HepG2 (cell line): Measurements from ENCODE around the gene BIN1. TPM values are rescaled to one million over a fixed set of nuclear protein-coding genes. Genes with fewer than 3 reads are reported as not detected.

ENCODE experiments used
- ATAC-seq: fragments of 200-7000 bp; cut with Tn5 transposase; 3 replicates; pipeline ENCODE4 v1.9.1; 2020; ENCODE audit warnings: mild to moderate bottlenecking, moderate library complexity
- BruUV-seq: library from RNA; stranded (reverse); fragments of 400-500 nt; replicated peaks from 2 replicates; lab custom pipeline; 2021; lab: Mats Ljungman, UMichigan
- CTCF ChIA-PET: fragments of 300-600 bp; formaldehyde crosslinking; extraction: SDS; loops from one replicate; lab custom pipeline; 2021; ENCODE audit warnings: low total read pairs, inconsistent platforms, low intra/inter-chr PET ratio; lab: Yijun Ruan, JAX
- POLR2A ChIA-PET: fragments of 350-600 bp; sonication (Branson Sonifier 250); formaldehyde crosslinking; loops from one replicate; lab custom pipeline; 2020; ENCODE audit warnings: antibody characterized with exemption, inconsistent platforms; lab: Yijun Ruan, JAX
- DNase-seq: peaks from one replicate; pipeline ENCODE4 v3.0.0-alpha.2; 2015; ENCODE audit warnings: low spot score
- FAIRE-seq: peaks from 3 replicates; lab custom pipeline; 2011; peaks lifted over from hg19 to GRCh38; lab: Jason Lieb, UNC
- H2AFZ ChIP-seq: one replicate; pipeline ENCODE4 v1.6.1; 2011; ENCODE audit warnings: low read length, inconsistent platforms
- H3K27ac ChIP-seq: fragments of 300-600 bp; 3 replicates; pipeline ENCODE4 v1.8.0; 2011; ENCODE audit warnings: mixed run types, mild to moderate bottlenecking, mixed read lengths, low read length, inconsistent platforms; ENCODE audit not compliant: insufficient read depth; ENCODE audit errors: extremely low read length
- H3K27me3 ChIP-seq, 2 experiments: fragments of 200-600 bp in 1 of 2; 2 replicates in 1 of 2; 3 replicates in 1 of 2; pipeline versions ENCODE4 v1.6.0 to v1.8.0; 2011; ENCODE audit warnings: low read length in 2 of 2, mild to moderate bottlenecking in 2 of 2, moderate library complexity in 2 of 2, inconsistent platforms in 1 of 2; ENCODE audit not compliant: insufficient read depth in 2 of 2, control insufficient read depth in 1 of 2
- H3K36me3 ChIP-seq, 2 experiments: fragments of 200-600 bp in 1 of 2; replicated peaks in 1 of 2; 2 replicates in 1 of 2; 3 replicates in 1 of 2; pipeline versions ENCODE4 v1.5.1 to v1.8.0; 2011; ENCODE audit warnings: low read length in 2 of 2, inconsistent platforms in 1 of 2; ENCODE audit not compliant: insufficient read depth in 2 of 2, control insufficient read depth in 1 of 2
- H3K4me1 ChIP-seq: 2 replicates; pipeline ENCODE4 v1.5.1; 2012; ENCODE audit warnings: low read length, inconsistent platforms; ENCODE audit not compliant: insufficient read depth
- H3K4me2 ChIP-seq: 2 replicates; pipeline ENCODE4 v1.6.0; 2011; ENCODE audit warnings: low read depth, low read length, inconsistent platforms
- H3K4me3 ChIP-seq, 3 experiments: fragments of 200-600 bp in 1 of 3; sonication (generic), shearing (Covaris generic) in 1 of 3; replicated peaks in 1 of 3; 2 replicates each; pipeline ENCODE4 v1.5.1; 2011 to 2016; ENCODE audit warnings: low read length in 3 of 3, inconsistent platforms in 2 of 3, low read depth in 2 of 3, mild to moderate bottlenecking in 2 of 3, control low read depth in 1 of 3, mixed read lengths in 1 of 3; ENCODE audit not compliant: insufficient read depth in 1 of 3
- H3K79me2 ChIP-seq: one replicate; pipeline ENCODE4 v1.6.1; 2011; ENCODE audit warnings: low read length, inconsistent platforms; ENCODE audit not compliant: insufficient read depth
- H3K9ac ChIP-seq: 2 replicates; pipeline ENCODE4 v1.6.0; 2011; ENCODE audit warnings: mild to moderate bottlenecking, low read depth, low read length, inconsistent platforms; ENCODE audit not compliant: insufficient read depth
- H3K9me3 ChIP-seq: 2 replicates; pipeline ENCODE4 v1.5.1; 2012; ENCODE audit warnings: mild to moderate bottlenecking, low read length
- H4K20me1 ChIP-seq: 2 replicates; pipeline ENCODE4 v1.6.0; 2011; ENCODE audit warnings: inconsistent platforms, mild to moderate bottlenecking, low read length, moderate library complexity; ENCODE audit not compliant: insufficient read depth
- ARHGAP35 ChIP-seq: sonication (generic); formaldehyde crosslinking; IDR thresholded peaks from 2 replicates; pipeline ENCODE4 v1.9.0; 2022; ENCODE audit warnings: mild to moderate bottlenecking, inconsistent platforms, moderate library complexity, missing genetic modification reagents, borderline replicate concordance
- ATF6 ChIP-seq: sonication (generic); formaldehyde crosslinking; conservative IDR thresholded peaks from 2 replicates; pipeline ENCODE4 v1.4.0; 2020; ENCODE audit warnings: missing genetic modification reagents
- BCL6 ChIP-seq: IDR thresholded peaks from 2 replicates; pipeline ENCODE4 v1.6.1; 2016; ENCODE audit warnings: missing genetic modification reagents, missing compliant biosample characterization
- BRCA1 ChIP-seq: sonication (generic); formaldehyde crosslinking; IDR thresholded peaks from 2 replicates; pipeline ENCODE4 v1.4.0; 2020; ENCODE audit warnings: missing genetic modification reagents
- CAMTA2 ChIP-seq: sonication (generic); formaldehyde crosslinking; IDR thresholded peaks from 2 replicates; pipeline ENCODE4 v1.4.0; 2020; ENCODE audit warnings: mild to moderate bottlenecking, missing genetic modification reagents, borderline replicate concordance
- HINFP ChIP-seq: sonication (generic); formaldehyde crosslinking; IDR thresholded peaks from 2 replicates; pipeline ENCODE4 v1.4.0; 2020; ENCODE audit warnings: low read depth, mild to moderate bottlenecking, missing genetic modification reagents
- MIER3 ChIP-seq: IDR thresholded peaks from 2 replicates; pipeline ENCODE4 v1.6.1; 2016; ENCODE audit warnings: missing compliant biosample characterization, borderline replicate concordance
- NFYC ChIP-seq: IDR thresholded peaks from 2 replicates; pipeline ENCODE4 v1.6.1; 2016; ENCODE audit warnings: missing genetic modification reagents, missing compliant biosample characterization
- PLSCR1 ChIP-seq: sonication (generic); formaldehyde crosslinking; IDR thresholded peaks from 2 replicates; pipeline ENCODE4 v1.5.0; 2020; ENCODE audit warnings: missing genetic modification reagents, mild to moderate bottlenecking, borderline replicate concordance
- REL ChIP-seq: sonication (generic); formaldehyde crosslinking; conservative IDR thresholded peaks from 2 replicates; pipeline ENCODE4 v1.8.0; 2022; ENCODE audit warnings: mild to moderate bottlenecking, missing genetic modification reagents, moderate library complexity
- TBL1XR1 ChIP-seq: fragments of 150-350 bp; IDR thresholded peaks from 2 replicates; pipeline ENCODE4 v1.6.1; 2014; ENCODE audit warnings: borderline replicate concordance, low read length; ENCODE audit not compliant: partially characterized antibody
- TCF7L2 ChIP-seq: IDR thresholded peaks from 2 replicates; pipeline ENCODE4 v1.6.1; 2011; ENCODE audit warnings: mild to moderate bottlenecking, low read depth, low read length, moderate library complexity
- YEATS2 ChIP-seq: sonication (generic); formaldehyde crosslinking; IDR thresholded peaks from 2 replicates; pipeline ENCODE4 v1.4.0; 2020; ENCODE audit warnings: missing genetic modification reagents, borderline replicate concordance
- ZBTB25 ChIP-seq: IDR thresholded peaks from 2 replicates; pipeline ENCODE4 v1.6.1; 2018; ENCODE audit warnings: missing genetic modification reagents
- ZNF432 ChIP-seq: sonication (generic); formaldehyde crosslinking; IDR thresholded peaks from 2 replicates; pipeline ENCODE4 v1.5.0; 2020; ENCODE audit warnings: missing genetic modification reagents, mild to moderate bottlenecking, borderline replicate concordance
- ZNF468 ChIP-seq: sonication (generic); formaldehyde crosslinking; IDR thresholded peaks from 2 replicates; pipeline ENCODE4 v1.8.0; 2022; ENCODE audit warnings: mild to moderate bottlenecking, moderate library complexity, missing genetic modification reagents
- ZNF563 ChIP-seq: sonication (generic); formaldehyde crosslinking; IDR thresholded peaks from 2 replicates; pipeline ENCODE4 v1.8.0; 2022; ENCODE audit warnings: mild to moderate bottlenecking, moderate library complexity, missing genetic modification reagents
- ZNF704 ChIP-seq: sonication (generic); formaldehyde crosslinking; IDR thresholded peaks from 2 replicates; pipeline ENCODE4 v1.8.1; 2023; ENCODE audit warnings: mild to moderate bottlenecking, inconsistent platforms, moderate library complexity, missing genetic modification reagents, borderline replicate concordance
- WGBS: methylation state at CpG from one replicate; pipeline ENCODE4 v1.1.6; 2017; ENCODE audit warnings: low lambda C conversion rate; 5-methylcytosine and 5-hydroxymethylcytosine counted together
- in situ Hi-C: cut with HindIII; loops from 2 replicates; pipeline ENCODE4 v1.10.0; 2017; ENCODE audit warnings: low pct_unique_long_range_greater_than_20kb; ENCODE audit not compliant: extremely low pct_ligation_motif_present
- intact Hi-C: fragments of 100-400 bp; cut with micrococcal nuclease; formaldehyde crosslinking; loops from one replicate; pipeline ENCODE4 v1.10.0; 2022; ENCODE audit not compliant: unreplicated experiment
- polyA plus RNA-seq, 8 experiments: library from polyadenylated mRNA; depleted of rRNA in 3 of 8; stranded (reverse) in 7 of 8; unstranded in 1 of 8; fragments of >200 nt; fragmentation: Illumina TruSeq in 4 of 8; extraction: Trizol in 4 of 8; gene quantifications; 2 replicates each; pipeline versions ENCODE4 v1.2.1 to v1.2.3, GENCODE V29; 2011 to 2016; ENCODE audit warnings: low read depth in 4 of 8, missing spikeins in 1 of 8, mixed read lengths in 1 of 8; ENCODE audit not compliant: insufficient read depth in 1 of 8
- total RNA-seq, 5 experiments: library from RNA; depleted of rRNA; stranded (reverse); fragments of >200 nt; fragmentation: Illumina TruSeq; extraction: Trizol; gene quantifications; 2 replicates each; pipeline ENCODE4 v1.2.3, GENCODE V29; 2016; ENCODE audit warnings: low read depth in 1 of 5

BIN1 gene
- total and polyA plus RNA-seq, 2 of the 13 experiments (the other 11 are each of a cell fraction or from before 2014, with no cell fraction given), result 0.93 to 1.2 TPM

- Histone ChIP-seq H3K9ac (no peak overlapping the region), H2AFZ (no peak overlapping the region), H3K36me3 (no peaks in the 10 kb centered on the region), H3K9me3 (no peaks in the 10 kb centered on the region), H3K4me1 (peaks cover 29% of the 10 kb centered on the region), H3K79me2 (no peaks in the 10 kb centered on the region), H3K4me3 (no peak overlapping the region), H3K4me2 (no peak overlapping the region), H3K27me3 (peaks cover 0 to 9% of the 10 kb centered on the region in 2 experiments; a peak in 1 of 5 replicates), H3K27ac (no peak overlapping the region), H4K20me1 (no peaks in the 10 kb centered on the region)
- POLR2A ChIA-PET, result no interaction called here
- CTCF ChIA-PET, result no interaction called here
- no TSS peak for BruUV-seq
- WGBS, result 63% methylated on average over 2 of the region's 2 CpGs
- no peak for DNase-seq
- ATAC-seq, result no peak
- intact Hi-C loops (no loop called here), in situ Hi-C loops (no loop called here)
- FAIRE-seq, result no peak
- TF ChIP-seq ZNF468 (no peak), PLSCR1 (CRISPR knock-in tag) (no peak), NFYC (no peak), TBL1XR1 (no peak), REL (CRISPR knock-in tag) (no peak), ATF6 (CRISPR knock-in tag) (no peak), MIER3 (CRISPR knock-in tag) (no peak), ZNF704 (CRISPR knock-in tag) (no peak), TCF7L2 (no peak), HINFP (CRISPR knock-in tag) (no peak), ZNF432 (CRISPR knock-in tag) (no peak), YEATS2 (CRISPR knock-in tag) (no peak), ZBTB25 (no peak), CAMTA2 (CRISPR knock-in tag) (no peak), BRCA1 (CRISPR knock-in tag) (no peak), ZNF563 (CRISPR knock-in tag) (no peak), ARHGAP35 (CRISPR knock-in tag) (no peak), BCL6 (no peak)
Observed at GRCh38 chr2:127012215-127012614, 94.7 kb downstream of the BIN1 start.
